Endometrial microvascular endothelial cells (primary cell): ENCODE data around the gene CFAP92. TPM values are rescaled to one million over a fixed set of nuclear protein-coding genes. Genes with fewer than 3 reads are reported as not detected.

Experiments used
- in situ Hi-C: cut with HindIII; loops from 2 replicates; pipeline ENCODE4 v1.10.0; 2017; ENCODE audit warnings: low sequenced_read_pairs, low pct_unique_long_range_greater_than_20kb; ENCODE audit errors: inconsistent ontology term
- total RNA-seq: library from RNA; depleted of rRNA; stranded (reverse); fragments of >200 nt; gene quantifications from one replicate; pipeline ENCODE4 v1.2.3, GENCODE V29; 2015; ENCODE audit errors: inconsistent ontology term

The CFAP92 gene
- total RNA-seq, 1 donor from 2014 or later: not detected

DNA sequence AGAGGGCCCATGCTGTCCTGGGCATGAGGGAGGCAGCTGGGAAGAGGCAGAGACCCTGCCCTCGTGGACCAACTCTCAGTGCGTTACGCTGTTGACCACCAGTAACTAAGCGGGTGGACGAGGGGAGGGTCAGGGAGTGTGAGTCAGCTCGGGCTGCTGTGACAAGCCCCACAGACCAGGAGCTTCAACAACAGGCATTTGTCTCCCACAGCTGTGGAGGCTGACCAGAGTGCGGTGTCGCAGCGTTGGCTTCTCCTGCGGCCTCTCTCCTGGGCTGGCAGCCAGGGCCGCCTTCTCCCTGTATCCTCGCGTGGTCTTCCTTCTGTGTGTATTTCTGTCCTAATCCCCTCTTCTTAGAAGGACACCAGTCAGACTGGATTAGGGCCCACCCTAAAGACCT, 20.3 kb upstream of the CFAP92 start:
- in situ Hi-C loops: no loop called here

DNA sequence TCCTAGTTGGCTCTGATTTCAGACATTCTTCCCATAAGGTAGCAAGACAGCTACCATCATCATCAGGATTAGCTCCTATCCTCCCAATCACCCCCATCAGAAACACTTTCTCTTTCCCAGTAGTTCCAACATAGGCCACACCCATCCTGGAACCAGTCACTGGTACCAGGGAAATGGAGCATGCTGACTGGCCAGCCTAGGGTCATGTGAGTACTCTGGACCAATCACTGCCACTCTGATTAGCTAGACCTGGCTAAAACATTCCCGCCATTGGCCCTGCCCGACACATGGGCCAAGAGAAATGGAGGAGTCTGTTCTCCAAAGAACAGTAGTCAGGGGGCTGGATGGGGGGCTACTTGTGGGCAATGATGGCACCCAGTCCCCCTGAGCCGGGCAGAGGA, 19.6 kb upstream of the CFAP92 start:
- in situ Hi-C loops: no loop called here

DNA sequence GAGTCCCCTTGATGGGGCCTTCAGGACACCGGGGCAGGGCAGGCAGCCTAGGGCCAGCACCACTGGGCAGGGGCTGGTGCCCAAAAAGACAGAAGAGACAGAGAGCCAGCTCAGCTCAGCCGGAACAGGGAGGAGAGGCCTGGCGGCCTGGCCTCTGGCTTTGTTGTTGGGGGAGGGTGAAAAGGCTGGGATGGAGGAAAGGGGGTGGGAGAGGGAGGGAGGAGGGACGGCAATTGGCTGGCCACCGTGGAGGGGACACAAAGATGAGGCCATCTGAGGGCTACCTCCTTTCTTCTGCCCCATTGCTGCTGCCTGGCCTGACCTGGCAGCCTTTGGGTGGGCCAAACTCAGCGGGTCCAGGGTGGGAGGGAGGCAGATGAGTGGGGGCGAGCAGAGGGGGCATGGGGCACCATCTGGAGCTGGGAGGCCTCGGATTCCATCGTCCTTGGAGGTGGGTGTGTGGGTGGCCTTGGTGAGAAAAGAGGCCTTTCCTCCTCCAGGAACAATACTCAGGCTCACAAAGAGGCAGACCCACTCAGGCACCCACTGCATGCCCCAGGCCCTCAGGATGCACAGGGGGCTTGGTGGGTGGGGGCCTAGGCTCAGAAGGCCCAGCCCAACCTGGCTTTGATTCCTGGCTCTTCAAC, 16.6 kb upstream of the CFAP92 start:
- in situ Hi-C loops: no loop called here

DNA sequence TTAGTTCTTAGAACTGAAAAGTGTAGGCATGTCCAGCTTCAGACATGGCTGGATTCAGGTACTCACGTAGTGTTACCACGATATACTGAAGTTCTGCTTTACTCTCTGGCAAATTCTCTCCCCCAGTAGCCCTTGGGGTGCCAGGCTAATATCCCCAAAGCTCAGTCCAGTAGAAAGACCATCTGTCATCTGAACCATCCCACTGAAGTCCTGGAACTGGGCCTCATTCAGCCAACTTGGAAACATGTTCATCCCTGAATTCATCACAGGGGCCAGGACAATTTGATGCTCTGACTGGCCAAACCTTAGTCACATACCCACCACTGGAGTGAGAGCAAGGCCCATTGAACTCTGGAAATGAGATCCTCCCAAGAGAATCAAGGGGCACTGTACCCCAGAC, 15.4 kb upstream of the CFAP92 start:
- in situ Hi-C loops: no loop called here

DNA sequence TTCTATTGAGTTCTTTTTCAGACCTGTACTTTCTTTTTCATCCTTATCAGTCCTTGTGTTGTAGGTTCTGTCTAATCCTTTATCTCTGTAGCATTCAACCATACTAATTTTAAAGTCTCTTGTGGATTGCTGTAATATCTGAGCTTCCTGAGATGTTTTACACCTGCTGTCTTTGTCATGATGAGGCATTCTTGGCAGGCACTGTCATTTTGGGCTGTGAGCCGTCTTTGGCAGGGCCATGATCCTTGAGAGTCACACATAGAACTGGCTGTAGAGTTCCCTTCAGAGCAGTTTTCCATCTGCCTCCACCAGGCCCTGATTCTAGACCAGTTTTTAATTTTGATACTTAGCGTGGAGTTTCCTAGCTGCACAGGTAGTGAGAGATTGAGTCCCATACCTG, 13.9 kb upstream of the CFAP92 start:
- in situ Hi-C loops: no loop called here

DNA sequence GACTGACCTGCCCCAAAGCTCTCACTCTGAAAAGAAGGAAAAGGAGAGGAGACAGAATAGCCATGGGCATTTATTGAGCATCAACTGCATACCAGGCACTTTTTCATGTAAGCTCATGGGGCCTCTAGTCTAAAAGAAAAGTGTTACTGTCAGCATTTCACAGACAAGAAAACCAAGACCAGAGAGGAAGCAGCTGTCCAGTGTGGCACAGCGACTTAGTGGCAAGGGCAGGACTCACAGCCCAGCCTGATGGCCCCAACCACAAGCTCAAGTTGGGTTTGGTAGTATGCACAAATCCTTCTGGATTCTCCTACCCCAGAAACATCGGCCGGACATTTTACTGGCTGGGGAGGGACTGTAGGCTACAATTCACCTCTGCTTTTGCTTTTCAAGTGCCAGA, 13.0 kb upstream of the CFAP92 start:
- in situ Hi-C loops: no loop called here

DNA sequence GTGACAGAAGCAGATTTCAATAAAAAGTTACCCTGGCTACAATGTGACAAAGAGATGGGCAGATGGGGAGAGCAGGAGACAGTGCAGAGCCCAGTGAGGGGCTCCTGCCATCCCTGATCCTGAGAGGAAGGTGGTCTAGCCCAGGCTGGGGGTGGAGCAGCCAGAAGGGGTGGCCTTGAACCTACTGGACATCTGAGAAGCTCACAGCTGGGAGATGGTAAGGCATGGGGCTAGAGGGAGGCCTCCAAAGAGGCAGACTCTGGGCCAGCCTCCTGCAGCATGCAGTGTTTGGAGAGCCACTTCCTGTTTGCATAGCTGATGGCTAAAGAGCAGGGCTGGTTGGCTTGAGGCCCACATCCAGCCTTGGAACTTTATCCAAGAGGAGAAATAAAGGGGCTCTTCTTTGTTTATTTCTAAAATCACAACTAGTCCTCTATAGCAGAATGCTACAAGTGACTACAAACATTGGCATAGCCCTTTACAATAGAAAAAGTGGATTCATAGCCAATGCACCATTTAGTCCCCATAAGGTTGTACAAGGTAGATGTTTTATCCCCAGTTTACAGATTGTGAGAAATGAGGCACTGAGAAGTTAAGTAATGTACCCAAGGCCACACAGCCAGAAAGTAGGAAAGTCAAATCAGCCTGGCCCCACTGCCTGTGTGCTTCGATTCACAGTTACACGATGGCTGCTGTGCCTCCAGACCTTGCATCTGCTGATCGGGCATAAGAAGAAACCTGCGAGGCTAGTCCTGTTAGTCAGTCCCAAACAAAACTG, 11.8 kb upstream of the CFAP92 start:
- in situ Hi-C loops: no loop called here

DNA sequence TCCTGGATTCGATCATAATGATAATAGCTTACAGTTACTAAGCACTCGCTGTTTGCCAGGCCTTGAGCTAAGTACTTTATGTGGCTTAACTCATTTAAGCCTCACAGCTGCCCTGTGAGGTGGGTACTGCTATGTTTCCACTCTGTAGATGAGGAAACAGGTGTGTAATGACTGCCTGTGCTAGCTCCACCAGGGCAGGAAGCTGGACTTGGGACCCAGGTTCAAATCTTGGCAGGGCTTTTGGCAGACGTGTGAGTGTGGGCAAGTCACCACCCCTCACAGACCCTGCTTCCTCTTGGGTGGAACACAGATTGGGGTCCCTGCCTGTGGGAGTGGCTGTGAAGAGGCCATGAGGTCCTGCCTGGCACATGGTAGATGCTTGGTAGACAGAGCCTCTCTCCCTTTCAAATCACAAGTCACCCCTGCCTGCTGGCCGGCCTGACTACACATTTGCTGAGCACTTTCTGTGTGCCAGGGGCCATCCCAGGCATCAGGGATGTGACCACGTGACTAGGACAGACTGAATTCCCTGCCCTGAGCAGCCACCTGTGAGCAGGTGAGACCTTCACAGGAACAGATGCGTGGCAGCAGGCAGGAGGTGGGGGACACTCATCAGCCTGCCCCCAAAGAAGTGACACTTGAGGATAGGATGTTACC, 10.9 kb upstream of the CFAP92 start:
- in situ Hi-C loops: no loop called here

DNA sequence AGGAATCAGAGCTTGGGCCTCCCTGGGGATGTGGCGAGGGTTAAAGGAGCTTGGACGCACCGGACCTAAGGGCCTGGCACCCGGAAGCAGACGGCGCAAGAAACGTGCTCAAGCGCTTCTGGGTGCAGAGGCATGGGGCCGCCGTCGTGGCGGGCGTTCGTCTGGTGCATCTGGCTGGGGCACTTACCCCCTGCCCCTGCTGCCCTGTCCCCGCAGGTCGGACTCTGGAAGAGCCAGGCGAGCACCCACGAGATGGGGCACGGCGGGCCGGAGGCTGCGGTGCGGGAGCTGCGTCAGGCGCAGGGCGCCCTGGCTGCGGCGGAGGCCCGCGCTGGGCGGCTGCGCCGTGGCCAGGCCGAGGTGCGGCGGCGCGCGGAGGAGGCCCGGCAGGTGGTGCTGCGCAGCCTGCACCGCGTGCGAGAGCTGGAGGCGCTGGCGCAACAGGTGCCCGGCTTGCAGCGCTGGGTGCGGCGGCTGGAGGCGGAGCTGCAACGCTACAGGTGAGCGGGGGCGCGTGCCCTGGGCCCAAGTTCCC, 9.8 kb upstream of the CFAP92 start:
- in situ Hi-C loops: no loop called here

DNA sequence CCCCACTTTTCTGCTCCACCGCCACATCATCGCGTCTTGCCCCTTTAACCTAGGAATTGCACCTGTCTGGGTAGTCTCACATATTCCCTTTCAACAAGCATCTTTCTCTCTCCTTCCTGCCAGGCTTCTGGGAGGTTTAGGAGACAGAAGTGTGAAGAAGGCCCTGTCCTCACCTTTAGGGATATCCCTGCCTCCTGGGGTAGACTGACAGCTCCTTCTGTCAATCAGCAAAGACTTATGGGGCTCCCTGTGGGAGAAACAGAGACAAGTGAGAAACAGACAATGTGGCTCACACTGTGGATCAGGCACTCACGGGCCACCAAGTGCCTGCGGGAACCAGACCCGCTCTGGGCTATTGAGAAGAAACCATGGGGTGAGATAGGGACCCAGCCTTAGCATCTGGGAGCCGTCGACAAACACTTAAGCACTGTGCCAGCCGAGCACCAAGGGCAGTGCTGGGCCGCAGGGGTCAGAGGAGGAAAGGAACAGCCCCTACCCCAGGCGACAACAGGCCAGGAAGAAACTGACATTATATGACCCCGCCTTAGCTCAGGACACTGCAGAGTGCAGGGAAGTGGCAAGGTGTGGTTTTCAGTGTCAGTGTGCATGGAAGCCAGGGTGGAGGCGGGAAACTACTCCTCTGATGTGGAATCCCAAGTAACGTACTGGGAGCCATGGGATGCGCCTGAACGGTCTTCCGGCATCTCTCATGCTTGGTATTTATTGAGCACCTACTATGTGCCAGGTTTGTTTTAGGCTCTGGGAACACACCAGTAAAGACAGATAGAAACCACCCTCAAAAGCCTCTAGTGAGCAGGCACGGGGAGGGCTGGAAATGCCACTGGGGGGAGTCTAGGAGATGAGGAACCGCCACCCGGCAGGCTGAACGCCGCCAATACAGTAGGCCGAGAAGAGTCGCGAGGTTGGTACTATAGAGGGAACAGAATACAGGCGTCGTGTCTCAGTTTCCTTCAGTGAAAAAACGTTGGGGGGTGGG, 9.0 kb upstream of the CFAP92 start:
- in situ Hi-C loops: no loop called here

DNA sequence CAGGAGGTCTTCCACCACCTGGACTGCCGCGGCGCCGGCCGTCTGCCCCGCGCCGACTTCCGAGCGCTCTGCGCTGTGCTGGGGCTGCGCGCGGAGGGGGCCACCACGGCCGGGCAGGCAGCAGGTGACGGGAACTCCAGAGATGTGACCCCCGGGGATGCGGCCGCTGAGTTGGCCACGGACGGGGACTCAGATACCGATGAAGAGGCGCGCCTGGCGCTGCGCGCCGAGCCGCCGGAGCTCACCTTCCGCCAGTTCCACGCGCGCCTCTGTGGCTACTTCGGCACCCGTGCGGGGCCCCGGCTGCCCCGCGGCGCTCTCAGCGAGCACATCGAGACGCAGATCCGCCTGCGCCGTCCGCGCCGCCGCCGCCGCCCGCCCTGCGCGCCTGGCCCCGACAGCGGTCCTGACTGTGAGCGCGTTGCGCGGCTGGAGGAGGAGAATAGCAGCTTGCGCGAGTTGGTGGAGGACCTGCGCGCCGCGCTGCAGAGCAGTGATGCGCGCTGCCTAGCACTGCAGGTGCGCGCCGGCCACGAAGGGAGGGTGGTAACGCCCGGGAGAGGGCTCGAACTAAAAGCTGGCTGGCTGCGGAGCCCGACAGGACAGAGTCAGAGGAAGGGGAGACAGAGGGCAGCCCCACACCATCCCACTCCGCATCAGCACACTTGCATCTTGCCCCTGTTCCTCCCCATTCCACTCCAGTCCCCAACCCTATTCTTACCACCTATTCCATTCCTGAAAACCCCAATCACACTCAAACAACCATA, 8.1 kb upstream of the CFAP92 start:
- in situ Hi-C loops: no loop called here

DNA sequence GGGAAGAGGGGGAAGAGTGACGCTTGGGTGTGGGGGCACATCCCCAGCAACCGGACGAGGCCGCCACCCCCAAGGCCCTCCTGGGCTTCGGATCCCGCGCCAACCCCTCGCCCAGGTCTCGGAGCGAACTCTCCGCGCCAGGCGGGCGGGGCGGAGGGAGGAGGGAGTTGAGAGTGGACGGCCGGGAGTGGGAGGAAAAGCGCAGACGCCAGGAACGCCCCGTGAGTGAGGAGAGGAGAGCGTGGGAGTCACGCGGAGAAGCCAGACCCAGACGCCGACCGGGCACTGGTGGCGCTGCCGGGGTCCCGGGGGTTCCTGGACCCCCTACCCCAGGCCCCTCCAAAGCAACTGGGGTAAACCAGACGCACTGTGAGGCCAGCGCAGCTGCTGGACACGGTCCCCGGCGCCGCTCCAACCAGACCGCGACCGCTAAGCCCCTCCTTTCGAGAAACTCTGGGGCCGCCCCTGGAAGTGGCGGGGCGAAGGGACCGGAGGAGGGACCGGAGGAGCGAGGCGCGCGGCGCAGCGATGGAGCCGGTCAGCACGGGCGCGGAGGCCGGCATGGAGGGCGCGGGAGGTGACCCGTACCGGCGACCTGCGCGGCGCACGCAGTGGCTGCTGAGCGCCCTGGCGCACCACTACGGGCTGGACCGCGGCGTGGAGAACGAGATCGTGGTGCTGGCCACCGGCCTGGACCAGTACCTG, 7.4 kb upstream of the CFAP92 start, which contains the start of gene EFCC1:
TSS of gene EFCC1 (plus strand) at position 204 of the 705 bp plus-strand sequence. CDS start at position 529, 325 bp downstream.
- in situ Hi-C loops: no loop called here

DNA sequence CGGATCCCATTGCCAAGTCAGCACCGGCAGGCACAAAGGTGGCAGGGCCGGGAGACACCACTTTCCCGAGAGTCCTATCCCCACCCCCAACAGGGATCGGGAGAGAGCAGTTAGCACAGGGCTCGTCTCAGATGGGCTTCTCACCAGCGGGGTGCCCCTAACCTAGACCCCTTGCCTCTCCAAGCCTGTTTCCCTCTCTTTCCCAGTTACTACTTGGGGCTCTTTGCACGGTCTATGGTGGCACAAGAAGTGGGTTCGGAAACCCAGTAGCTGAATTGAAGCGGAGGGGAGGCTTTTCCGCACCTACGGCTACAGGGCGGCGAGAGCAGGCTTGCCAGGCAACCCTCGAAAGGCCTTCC, 6.8 kb upstream of the CFAP92 start:
- in situ Hi-C loops: no loop called here

DNA sequence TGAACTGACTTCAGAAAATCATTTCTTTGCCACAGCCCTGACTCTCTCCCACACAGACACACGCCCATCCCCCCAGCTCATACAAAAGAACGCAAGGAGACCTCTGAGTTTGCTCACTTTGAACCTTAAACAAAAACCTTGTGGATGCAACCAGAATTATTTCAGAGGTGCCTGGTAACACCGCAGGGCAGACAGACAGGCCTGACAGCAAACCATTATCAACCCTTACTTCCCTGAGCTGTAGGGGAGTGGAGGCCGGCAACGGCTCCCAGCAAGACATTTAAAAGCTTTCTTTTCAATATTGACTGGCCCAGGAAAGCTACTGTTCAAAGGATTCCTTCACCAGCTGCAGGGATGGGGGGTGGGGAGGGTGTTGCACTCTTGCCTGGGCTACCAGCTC, 5.2 kb upstream of the CFAP92 start:
- in situ Hi-C loops: loop anchor here (10.0 kb wide), 1 partner anchor 126 kb away; the partner anchor contains the start of gene RAB43

DNA sequence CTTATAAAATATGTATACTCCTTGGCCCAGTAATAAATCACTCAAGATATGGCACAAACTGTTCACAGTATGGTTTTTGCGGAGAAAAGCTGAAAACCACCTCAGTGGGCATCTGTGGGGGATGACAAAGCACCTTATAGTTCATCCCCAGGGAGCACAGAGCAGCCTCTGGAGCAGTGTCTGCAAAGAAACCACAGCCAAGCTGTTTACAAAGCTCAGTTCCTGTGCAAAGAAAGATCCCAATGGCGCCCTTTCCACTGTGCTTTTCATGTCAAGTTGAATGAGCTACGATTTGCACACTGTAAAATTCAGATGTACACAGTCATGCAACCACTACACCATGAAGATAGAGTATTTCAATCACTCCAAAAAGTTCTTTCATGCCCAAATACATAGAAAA, 4.7 kb upstream of the CFAP92 start:
- in situ Hi-C loops: loop anchor here (10.0 kb wide), 1 partner anchor 126 kb away; the partner anchor contains the start of gene RAB43

DNA sequence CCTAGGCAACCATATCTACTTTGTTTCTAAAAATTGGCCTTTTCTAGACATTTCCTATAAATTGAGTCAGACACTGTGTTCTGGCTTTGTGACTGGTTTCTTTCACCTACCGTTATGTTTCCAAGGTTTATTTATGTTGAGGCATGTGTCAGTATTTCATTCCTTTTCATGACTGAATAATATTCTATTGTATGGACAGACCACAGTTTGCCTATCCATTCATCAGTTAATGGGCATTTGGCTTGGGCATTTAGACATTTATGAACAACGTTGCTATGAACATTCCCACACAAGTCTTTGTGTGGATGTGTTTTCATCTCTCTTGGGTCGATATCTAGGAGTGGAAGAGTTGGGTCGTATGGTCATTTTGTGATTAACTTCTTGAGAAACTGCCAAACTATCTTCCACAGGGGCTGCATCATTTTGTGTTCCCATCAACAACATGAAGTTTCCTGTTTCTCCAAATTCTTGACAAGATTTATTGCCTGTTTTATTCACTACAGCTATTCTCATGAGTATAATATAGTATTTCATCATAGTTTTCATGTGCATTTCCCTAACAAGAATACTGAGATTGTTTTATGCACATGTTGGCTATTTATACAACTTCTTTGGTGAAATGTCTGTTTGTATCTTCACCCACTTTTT, 3.7 kb upstream of the CFAP92 start:
- in situ Hi-C loops: loop anchor here (10.0 kb wide), 1 partner anchor 127 kb away; the partner anchor contains the start of gene RAB43

DNA sequence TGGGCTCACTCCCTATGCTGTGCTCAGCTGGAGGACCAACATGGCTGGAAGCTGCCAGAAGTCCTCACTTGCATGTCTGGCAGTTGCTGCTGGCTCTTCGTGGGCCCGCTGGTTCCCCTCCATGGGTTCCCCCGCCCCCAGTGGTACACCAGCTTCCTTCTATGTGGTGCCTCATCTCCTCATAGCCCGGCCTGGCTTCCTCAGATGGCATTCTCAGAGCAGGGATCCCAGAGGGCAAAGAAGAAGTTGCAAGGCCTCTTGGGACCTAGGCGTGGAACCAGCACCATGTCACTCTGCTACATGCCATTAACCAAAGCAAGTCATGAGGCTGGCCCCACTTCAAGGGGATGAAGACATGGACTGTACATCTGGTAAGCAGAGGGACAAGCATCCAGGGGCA, 2.9 kb upstream of the CFAP92 start:
- in situ Hi-C loops: loop anchor here (10.0 kb wide), 1 partner anchor 128 kb away; the partner anchor contains the start of gene RAB43
